ENCODE results near the gene ZNF766.
"Not testable (repeated sequence)": the region's sequence is repeated elsewhere in the genome, so short reads cannot be mapped to it uniquely, and the experiment has no call there.

ZNF766 gene

DNA sequence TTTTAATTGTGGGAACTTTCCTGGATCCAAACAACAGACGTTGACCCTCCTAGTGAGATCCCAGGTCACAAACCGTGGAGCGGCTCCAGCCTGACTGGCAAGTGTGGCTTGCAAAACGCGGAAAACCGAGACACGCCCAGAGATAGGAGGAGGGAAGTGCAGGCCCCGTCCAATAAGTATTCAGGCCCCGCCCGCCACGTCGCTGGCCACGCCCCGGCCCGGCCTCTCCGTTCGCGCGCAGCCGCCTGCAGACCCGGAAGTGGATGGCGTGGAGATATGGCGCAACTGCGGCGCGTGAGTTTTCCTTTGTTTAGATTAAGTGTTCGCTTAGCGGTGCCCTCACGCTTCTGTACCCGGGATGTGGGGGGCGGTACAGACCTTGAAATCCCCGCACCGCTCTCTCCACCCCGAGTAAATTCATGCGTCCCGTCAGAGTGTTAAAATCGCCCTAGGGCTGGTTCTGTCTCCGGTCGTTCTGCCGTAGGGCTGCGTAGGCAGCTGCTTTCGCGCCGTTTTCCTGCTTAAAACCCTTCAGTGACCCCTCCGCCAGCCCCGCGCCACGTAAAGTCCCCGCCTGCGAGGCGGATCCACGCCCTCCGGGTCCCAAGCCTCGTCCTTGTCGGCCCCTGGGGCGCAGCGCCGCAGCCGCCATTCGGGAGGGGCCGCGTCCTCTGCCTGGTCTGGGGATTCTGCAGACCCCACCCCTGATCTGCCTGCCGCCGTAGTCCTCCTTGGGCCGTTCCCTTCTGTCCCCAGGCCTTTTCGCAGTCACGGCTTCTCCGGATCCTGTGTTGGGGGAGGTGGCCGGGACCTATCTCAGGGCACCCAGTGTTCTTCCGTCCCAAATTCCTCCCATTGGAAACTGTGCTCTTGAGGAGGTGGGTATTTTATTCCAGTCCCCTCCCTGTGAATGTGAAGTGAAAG is at the start of gene ZNF766:
Gene ZNF766 (plus strand): TSS at position 250 of the 924 bp plus-strand sequence. CDS start 27 bp downstream, at position 277.
- DNase-seq (ENCODE audit: low read depth), result peak; percentile 95

DNA sequence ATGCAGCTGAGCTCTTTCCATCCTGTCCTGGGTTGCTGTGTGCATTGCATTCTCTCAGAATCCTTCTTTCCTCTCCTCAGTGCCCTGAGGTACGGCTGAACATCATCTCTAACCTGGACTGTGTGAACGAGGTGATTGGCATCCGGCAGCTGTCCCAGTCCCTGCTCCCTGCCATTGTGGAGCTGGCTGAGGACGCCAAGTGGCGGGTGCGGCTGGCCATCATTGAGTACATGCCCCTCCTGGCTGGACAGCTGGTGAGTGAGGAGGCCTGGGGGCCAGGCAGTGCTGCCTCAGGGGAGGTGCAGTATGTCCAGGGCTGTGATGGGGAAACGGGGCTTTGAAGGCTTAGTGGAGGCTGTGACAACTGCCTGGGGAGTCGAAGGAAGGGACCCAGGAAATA is 49.8 kb upstream of the ZNF766 start:
- no peak for DNase-seq (ENCODE audit: low read depth)

DNA sequence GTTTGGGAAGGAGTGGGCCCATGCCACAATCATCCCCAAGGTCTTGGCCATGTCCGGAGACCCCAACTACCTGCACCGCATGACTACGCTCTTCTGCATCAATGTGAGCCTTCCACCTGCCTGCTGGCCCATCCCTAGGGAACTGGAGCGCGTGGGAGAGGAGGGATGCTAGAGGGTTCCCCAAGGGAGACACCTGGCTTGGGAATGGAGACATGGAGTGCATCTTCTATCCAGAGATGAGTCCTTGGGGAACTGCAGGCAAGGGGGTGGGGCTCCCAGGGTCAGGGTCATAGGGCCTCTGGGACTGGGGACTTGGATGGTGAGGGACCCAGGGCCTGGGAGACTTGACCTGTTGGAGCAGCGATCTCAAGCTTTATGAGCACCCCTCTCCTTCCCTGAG is 48.4 kb upstream of the ZNF766 start:
- no peak for DNase-seq (ENCODE audit: low read depth)

DNA sequence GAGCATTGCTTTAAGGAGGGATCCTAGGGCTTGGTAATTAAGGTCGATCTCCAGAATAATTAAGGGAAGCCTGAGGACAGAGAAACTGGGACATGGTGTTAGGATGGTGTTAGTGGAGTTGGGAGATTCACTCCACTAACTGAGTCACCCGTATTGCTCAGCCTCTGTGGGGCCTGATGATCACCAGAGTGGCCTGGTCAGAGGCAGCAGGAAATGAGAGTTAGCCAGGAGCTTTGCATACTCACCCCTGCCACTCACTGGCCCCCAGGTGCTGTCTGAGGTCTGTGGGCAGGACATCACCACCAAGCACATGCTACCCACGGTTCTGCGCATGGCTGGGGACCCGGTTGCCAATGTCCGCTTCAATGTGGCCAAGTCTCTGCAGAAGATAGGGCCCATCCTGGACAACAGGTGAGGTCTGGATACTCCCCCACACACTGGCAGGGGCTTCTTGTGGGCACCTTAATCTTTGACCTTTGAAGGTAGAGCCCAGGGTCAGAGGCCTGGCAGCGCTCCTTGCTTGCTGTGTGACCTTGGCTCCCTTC is 47.5 kb upstream of the ZNF766 start:
- no peak for DNase-seq (ENCODE audit: low read depth)

DNA sequence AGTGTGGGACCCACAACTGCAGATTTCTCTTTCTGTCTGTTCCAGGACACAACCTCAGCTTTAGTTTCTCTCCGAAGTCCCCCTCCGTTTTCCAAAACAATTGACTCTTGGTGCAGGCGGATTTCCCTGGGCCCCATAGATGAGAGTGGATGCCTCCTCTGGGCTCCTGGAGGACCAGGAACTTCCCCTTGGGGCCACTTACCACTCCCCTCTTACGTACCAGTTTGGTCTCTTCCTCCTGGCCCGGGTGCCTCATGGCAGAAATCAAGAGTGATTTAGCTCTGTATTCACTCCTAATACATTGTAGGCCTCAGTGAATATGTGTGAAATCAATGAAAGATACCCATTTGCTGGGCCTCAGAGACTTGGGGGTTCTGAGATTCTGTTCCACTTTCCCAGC is 45.2 kb upstream of the ZNF766 start:
- DNase-seq (ENCODE audit: low read depth), result no peak

DNA sequence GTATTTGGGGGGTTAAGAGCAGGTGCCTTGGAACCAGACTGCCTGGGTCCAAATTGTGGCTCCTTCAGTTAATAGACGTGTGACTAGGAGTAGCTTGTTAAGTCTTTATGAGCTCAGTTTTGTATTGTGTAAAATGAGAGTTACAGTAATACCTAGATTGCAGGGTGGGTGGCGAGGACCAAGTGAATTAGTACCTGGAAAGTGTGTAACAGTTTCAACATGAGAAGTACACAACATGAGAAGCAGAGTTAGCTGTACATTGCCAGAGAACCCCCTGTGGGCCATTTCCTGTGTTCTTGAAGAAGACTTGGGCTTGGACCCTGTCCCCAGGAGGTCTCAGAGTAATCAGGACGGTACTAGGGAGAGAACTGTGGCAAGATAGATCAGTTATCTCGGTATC is 42.7 kb upstream of the ZNF766 start:
- no peak for DNase-seq (ENCODE audit: low read depth)

DNA sequence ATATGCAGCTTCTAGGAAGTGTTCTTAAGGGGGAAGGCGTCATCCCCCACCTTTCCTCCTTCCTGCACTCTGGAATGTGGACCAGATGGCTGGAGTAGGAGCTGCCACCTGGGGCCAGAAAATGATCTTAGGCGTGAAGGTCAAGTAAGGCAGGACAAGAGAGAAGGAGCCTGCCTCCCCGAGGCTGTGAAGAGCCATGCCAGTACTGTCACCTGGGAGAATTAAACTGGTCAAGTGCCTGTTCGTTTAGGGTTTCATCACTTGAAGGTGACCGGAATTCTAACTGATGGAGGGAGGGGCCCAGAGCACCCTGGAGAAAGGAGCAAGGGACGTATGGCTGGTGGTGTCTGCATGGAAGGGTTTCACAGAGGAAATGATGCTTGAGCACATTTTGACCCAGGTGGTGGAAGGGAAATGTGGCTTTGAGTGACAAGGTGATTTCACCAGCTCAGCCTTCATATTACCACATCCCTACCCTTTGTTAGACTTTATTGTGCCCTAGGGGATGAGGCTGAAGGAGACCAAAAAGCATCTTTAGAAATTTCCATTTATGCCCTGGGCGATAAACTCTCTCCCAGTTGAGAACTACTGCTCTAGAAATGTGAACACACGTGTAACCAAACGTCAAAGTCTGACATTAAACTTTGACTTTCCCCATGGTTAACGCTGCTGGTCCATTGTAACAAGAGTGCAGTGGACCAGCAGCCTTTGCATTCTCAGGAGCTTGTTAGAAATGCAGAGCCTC is 42.0 kb upstream of the ZNF766 start:
- no peak for DNase-seq (ENCODE audit: low read depth)

DNA sequence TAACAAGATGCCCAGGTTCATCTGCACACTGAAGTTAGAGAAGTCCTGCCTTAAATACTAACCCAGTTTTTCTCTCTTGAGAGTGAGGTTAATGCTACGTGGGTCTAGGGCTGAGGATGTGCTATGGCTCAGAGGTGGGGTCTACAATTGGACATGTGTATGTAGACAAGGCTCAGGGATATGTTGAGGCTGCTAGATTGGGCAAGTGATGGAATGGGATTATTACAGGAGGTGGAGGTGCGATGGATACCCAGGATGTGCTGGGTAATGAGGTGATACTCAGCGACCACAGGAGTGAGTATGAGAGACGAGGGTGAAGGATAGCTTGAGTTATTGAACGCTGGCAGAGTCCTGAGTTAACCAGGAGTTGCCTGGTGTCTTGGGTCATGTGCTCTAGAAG is 41.4 kb upstream of the ZNF766 start:
- no peak for DNase-seq (ENCODE audit: low read depth)

DNA sequence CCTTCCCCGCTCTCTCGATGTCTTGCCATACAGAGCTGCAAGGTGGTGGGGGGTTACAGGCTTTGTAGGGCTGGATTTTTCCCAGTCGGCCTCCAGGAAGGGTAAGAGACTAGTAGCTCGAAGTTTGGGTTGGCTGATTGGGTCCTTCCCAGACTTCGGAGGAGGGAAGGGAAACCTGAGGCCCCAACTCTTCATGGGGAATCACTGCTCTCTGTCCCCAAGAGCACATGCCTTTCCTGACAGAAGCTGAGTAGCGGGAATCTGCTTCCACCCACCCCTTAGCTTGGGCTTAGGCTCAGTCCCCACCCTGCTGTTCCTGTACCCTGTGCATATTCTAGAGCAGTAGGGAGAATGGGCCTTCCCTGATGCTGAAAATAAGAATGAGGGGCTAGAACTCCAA is 39.9 kb upstream of the ZNF766 start:
- no peak for DNase-seq (ENCODE audit: low read depth)

DNA sequence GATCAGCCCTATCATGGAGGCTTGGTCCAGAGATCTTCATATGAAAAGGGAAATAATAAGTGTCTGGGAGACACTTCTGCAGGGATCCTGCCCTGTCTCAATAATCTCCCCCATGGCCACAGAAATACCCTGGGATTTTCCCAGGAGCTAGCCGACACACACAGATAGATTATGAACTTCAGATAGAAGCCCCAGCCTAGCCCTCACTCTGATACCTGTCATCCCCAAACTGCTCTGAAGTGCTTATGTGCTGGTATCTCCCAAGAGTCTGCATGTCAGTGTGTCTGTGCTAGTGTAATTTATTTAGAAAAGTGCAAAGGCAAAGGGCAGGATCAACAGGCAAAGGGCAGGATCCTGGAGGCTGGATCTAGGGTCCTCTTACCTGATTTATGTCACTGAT is 38.7 kb upstream of the ZNF766 start:
- DNase-seq (ENCODE audit: low read depth), result no peak

DNA sequence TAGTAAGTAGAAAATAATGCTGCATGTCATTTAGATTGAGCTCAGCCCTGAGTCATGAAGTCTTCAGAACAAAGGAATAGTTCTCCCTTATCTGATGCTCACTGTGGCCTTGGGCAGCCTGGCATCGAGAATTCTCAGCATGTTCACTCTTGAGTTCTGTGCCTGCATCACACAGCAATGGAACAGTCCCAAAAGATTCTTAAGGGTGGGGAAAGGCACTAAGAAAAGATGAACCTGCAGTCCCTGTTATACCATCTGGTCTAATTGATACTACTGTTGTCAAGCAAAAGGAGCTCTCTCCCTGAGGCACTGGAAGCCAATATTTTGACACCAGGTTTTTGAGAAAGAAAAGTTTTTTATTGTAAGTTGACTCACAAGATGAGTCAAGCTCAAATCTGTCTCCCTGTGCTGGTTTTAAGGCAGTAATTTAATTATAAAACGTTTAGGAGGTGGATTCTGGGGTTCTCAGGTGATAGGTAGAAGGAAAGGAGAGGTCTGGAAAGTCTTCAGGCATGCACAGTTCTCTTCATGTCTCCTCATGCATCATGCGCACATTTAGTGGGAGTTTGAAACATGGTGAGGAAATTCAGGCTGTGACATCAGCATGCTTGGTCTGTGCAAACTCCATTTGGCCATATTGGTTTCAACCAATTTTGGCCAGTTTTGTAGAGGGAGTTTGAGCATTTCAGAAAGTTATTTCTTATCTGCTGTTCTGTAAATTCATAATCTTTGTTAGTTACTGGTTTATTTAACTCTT is 38.1 kb upstream of the ZNF766 start:
- no peak for DNase-seq (ENCODE audit: low read depth)

DNA sequence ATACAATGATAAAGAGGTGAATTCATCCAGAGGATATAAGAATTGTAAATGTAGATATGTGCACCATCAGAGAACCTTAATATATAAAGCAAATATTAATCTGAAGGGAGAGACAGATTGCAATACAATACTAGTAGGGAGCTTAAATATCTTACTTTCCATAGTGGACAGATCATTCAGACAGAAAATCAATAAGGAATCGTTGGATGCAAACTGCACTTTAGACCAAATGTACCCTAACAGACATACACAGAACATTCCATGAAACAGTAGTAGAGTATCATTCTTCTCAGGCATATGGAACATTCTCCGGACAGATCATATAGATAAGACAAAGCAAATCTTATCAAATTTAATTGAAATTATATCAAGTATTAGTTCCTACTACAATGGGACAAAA is 35.0 kb upstream of the ZNF766 start:
- DNase-seq (ENCODE audit: low read depth), result no peak

DNA sequence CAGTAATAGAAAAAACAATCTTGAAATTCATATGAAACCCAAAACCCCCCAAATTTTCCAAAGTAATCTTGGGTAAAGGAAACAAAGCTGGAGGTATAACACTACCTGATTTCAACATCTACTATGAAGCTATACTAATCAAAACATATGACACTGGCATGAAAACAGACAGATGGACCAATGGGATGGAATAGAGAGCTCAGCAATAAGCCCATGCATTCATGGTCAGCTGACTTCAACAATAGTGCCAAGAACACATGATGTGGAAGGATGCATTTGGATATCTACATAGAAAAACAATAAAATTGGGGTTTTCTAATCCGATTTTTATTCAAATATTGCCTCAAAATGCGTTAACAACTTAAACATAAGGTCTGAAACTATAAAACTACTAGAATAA is 32.2 kb upstream of the ZNF766 start:
- no peak for DNase-seq (ENCODE audit: low read depth)

DNA sequence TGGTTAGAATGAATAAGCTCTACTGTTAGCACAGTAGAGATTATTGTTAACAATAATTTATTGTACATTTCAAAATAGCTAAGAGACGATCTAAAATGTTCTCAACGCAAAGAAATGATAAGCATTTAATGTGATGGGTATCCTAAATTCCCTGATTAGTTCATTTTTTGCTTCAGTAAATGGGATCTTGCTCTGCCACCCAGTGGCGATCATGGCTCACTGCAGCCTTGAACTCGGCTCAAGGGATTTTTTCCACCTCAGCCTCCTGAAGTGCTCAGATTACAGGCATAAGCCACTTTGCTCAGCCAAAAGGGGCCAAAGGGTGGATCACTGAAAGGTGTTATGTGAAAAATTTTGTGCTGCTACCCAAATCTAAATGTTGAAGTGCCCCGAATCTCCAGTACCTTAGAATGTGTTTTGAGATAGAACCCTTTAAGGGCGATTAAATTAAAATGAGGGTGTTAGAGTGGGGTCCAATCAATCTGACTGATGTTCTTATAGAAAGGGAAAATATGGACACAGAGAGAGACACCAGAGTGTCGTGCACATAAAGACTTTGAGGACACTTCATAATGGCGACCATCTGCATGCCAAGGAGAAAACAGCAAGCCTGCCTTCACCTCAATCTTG is 31.5 kb upstream of the ZNF766 start:
- DNase-seq (ENCODE audit: low read depth), result peak; percentile 54

DNA sequence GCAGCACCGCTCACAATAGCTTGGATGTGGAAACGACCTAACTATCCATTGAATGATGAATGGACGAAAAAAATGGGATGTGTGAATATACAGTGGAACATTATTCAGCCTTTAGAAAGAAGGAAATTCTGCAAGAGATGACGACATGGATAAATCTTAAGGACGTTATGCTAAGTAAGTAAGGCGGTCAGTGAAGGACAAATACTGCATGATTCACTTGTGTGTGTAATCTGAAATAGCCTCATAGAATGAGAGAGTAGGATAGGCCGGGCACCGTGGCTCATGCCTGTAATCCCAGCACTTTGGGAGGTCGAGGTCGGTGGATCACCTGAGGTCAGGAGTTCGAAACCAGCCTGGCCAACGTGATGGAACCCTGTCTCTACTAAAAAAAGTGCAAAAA is 25.4 kb upstream of the ZNF766 start:
- DNase-seq (ENCODE audit: low read depth), result no peak

DNA sequence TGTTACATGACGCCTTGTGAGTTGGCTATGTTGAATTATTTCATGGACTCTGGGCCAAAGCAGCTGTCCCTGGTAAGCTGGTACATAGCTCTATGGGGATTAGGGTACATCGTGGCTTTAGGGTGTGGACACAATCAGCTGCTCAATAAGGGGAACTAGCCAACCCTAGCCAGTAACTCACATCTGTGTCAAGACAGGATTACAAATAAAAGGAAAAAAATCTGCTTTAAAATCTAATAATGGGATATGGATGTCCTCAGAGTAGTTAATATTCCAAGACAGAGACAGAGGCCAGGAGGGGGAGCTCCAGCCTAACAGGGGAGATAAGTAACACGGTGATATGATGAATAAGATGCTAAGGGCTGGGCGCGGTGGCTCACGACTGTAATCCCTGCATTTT is 21.1 kb upstream of the ZNF766 start:
- DNase-seq (ENCODE audit: low read depth), result peak; percentile 23

DNA sequence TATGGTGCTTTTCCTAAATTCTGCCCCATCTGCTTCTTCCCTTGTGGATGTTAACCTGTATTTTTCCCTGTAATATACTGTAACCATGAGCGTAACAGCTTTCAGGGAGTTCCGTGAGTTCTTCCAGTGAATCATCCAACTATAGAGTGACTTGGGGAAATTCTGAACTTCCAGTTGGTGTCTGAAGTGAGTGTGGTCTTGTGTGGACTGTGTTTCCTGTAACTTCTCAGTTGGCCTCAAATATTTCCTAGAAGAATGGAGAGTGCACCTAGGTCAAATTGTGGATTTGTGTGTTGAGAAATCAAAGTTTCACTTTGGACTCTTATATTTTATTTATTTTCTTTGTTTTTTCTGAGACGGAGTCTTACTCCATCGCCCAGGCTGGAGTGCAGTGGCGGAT is 11.0 kb upstream of the ZNF766 start:
- no peak for DNase-seq (ENCODE audit: low read depth)

DNA sequence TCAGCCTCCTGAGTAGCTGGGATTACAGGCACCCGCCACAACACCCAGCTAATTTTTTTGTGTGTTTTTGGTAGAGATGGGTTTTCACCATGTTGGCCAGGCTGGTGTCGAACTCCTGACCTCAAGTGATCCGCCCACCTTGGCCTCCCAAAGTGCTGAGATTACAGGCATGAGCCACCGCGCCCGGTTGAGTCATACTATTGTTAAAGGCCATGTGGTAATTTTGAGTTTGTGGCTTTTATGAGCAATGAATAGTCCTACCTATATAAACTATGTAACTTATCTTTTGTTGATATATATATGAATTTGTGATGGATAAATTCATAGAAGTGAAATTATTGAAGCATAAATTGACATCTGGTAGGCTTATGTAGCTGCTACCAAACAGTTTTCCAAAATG is 3.8 kb upstream of the ZNF766 start:
- DNase-seq (ENCODE audit: low read depth), result not testable (repeated sequence)

DNA sequence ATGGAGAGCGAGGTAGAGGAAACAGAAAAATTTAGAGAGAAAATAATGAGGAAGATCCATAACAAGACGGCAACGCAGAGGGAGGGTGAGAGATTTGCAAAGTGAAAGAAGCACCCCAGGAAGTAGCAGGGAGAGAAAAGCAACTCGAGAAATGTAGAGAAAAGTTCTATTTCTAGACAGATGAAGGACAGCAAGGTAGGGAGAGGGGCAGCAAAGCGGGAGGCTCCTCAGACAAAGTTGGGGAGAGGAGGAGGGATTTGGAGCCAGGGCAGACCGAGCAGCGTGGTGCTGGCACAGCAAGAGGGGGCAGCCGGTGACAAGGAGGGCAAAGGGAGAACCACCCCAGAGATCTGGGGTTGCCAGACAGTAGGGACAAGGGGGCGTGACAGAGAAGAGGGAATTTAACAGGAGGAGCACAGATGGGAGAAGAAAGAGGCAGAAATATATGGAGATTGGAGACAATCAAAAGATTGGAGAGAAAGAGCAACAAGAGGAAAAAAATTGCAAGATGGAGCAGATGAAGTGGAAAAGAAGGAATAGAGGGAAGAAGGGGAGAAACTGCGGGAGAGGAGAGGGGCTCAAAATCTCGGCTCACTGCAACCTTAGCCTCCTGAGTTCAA is 989 bp downstream of the ZNF766 start:
- peak; percentile 33 for DNase-seq (ENCODE audit: low read depth)

DNA sequence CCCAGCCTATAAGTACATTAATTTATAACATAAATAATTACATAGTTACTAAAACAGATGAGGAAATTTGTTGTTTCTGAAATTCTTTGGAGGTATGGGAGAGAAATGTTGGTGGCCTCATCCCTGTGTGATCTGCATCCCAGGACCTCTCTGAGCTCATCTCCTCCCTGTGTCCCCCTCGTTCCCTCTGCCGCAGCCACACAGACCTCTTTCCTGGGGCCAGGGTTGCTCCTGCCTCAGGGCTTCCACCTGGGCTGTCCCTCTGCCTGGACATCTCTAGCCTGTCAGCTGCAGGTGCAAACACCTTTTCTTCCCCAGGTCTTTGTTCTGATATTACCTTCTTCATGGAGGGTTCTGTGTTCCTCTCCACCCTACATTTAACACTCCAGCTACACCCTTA is 3.9 kb downstream of the ZNF766 start:
- DNase-seq (ENCODE audit: low read depth), result no peak

DNA sequence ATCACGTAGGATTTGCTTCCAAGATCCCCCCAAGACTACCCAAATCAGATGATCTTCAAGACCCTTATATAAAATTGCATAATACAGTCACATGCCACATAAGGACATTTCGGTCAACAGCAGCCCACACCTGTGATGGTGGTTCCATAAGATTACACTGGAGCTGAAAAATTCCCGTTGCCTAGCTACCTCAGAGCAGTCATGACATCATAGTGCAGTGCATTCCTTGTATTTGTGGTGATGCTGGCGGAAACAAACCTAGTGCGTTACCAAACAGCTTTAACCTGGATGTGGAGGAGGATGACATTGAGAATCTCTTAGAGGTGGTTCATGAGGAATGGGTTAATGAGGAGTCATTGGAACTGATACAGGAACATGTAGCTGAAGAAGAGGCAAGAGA is 4.8 kb downstream of the ZNF766 start:
- DNase-seq (ENCODE audit: low read depth), result no peak
